MCF 10A (cell line): ENCODE measurements around the gene CDC42EP5. TPM values are rescaled to one million over a fixed set of nuclear protein-coding genes. Genes with fewer than 3 reads are reported as not detected.
"Not testable (repeated sequence)": the region's sequence is repeated elsewhere in the genome, so short reads cannot be mapped to it uniquely, and the experiment has no call there.

ENCODE experiments used
- BruUV-seq: library from RNA; stranded (reverse); fragments of 400-500 nt; replicated peaks from 2 replicates; lab custom pipeline; 2021; lab: Mats Ljungman, UMichigan
- CTCF ChIA-PET: fragments of 300-600 bp; sonication (Branson Sonifier 250); formaldehyde crosslinking; extraction: SDS; loops from one replicate; lab custom pipeline; 2021; ENCODE audit warnings: antibody characterized with exemption, inconsistent platforms; lab: Yijun Ruan, JAX
- POLR2A ChIA-PET: fragments of 300-600, 350-650 bp; sonication (Branson Sonifier 250); formaldehyde crosslinking; extraction: SDS; loops from one replicate; lab custom pipeline; 2020; ENCODE audit warnings: antibody characterized with exemption, inconsistent platforms; lab: Yijun Ruan, JAX
- DNase-seq: peaks from one replicate; pipeline ENCODE4 v3.0.0-alpha.2; 2018; ENCODE audit not compliant: unreplicated experiment
- H3K27ac Mint-ChIP-seq: one replicate; pipeline ENCODE4 v1.8.0; 2022; ENCODE audit warnings: mild to moderate bottlenecking, low read depth, mixed read lengths; ENCODE audit not compliant: unreplicated experiment
- H3K27me3 Mint-ChIP-seq: one replicate; pipeline ENCODE4 v1.8.0; 2022; ENCODE audit warnings: mixed read lengths; ENCODE audit not compliant: insufficient read depth, unreplicated experiment
- H3K36me3 Mint-ChIP-seq: one replicate; pipeline ENCODE4 v1.8.0; 2022; ENCODE audit warnings: mild to moderate bottlenecking, moderate library complexity, mixed read lengths; ENCODE audit not compliant: insufficient read depth, unreplicated experiment
- H3K4me1 Mint-ChIP-seq: one replicate; pipeline ENCODE4 v1.8.0; 2022; ENCODE audit warnings: mixed read lengths; ENCODE audit not compliant: insufficient read depth, unreplicated experiment
- H3K4me3 Mint-ChIP-seq: one replicate; pipeline ENCODE4 v1.8.0; 2022; ENCODE audit warnings: mild to moderate bottlenecking, moderate library complexity, mixed read lengths; ENCODE audit not compliant: unreplicated experiment
- H3K9me3 Mint-ChIP-seq: one replicate; pipeline ENCODE4 v1.8.0; 2022; ENCODE audit warnings: mixed read lengths; ENCODE audit not compliant: unreplicated experiment
- intact Hi-C: fragments of 100-400 bp; cut with micrococcal nuclease; formaldehyde crosslinking; loops from 2 replicates; pipeline ENCODE4 v1.14.1; 2022
- total RNA-seq: library from RNA; stranded (reverse); gene quantifications from 2 replicates; pipeline ENCODE4 v1.2.3, GENCODE V29; 2022
- TF ChIP-seq, protein P1 (sequence below): fragments of 200-600 bp; IDR thresholded peaks from one replicate; pipeline ENCODE4 v1.8.0; 2022; ENCODE audit warnings: antibody characterized with exemption, mild to moderate bottlenecking; ENCODE audit not compliant: unreplicated experiment

The CDC42EP5 gene
- total RNA-seq, 1 experiment from 2014 or later, result 3.0 TPM

DNA sequence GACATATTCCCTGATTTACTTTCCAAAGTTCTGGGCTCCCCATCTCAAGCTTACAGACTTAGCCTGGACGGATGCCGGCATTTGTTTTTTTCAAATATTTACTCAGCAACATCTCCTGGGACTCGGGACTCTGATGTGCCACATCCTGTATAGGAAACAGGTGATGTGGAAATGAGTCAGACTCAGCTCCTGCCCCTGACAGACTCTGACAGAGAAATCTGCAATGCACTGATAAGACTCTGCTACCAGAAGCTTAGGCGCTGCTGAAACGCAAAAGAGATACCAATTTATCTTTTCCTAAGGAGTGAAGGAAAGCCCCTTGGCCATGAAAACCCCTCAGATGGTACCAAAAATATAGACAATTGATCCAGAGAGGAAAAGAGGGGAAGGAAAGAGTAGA lies 45.7 kb upstream of the CDC42EP5 start:
- TF ChIP-seq, protein P1, sequence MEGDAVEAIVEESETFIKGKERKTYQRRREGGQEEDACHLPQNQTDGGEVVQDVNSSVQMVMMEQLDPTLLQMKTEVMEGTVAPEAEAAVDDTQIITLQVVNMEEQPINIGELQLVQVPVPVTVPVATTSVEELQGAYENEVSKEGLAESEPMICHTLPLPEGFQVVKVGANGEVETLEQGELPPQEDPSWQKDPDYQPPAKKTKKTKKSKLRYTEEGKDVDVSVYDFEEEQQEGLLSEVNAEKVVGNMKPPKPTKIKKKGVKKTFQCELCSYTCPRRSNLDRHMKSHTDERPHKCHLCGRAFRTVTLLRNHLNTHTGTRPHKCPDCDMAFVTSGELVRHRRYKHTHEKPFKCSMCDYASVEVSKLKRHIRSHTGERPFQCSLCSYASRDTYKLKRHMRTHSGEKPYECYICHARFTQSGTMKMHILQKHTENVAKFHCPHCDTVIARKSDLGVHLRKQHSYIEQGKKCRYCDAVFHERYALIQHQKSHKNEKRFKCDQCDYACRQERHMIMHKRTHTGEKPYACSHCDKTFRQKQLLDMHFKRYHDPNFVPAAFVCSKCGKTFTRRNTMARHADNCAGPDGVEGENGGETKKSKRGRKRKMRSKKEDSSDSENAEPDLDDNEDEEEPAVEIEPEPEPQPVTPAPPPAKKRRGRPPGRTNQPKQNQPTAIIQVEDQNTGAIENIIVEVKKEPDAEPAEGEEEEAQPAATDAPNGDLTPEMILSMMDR, result no peak
- no peaks in the 10 kb centered on the region for H3K36me3 Mint-ChIP-seq
- H3K4me3 Mint-ChIP-seq, result no peak overlapping the region
- ChIA-PET POLR2A (interaction anchor here (0.7 kb wide), 1 partner anchor 104 kb away, joined by 4 read pairs; the partner anchor contains the start of gene TTYH1), CTCF (interaction anchor here (0.9 kb wide), 1 partner anchor 38 kb away, joined by 3 read pairs; no protein-coding TSS in a partner anchor)
- DNase-seq, result no peak
- H3K4me1 Mint-ChIP-seq, result no peaks in the 10 kb centered on the region
- peaks cover 42% of the 10 kb centered on the region for H3K9me3 Mint-ChIP-seq
- no TSS peak for BruUV-seq
- H3K27me3 Mint-ChIP-seq, result no peaks in the 10 kb centered on the region
- H3K27ac Mint-ChIP-seq, result no peak overlapping the region
- intact Hi-C loops, result no loop called here

DNA sequence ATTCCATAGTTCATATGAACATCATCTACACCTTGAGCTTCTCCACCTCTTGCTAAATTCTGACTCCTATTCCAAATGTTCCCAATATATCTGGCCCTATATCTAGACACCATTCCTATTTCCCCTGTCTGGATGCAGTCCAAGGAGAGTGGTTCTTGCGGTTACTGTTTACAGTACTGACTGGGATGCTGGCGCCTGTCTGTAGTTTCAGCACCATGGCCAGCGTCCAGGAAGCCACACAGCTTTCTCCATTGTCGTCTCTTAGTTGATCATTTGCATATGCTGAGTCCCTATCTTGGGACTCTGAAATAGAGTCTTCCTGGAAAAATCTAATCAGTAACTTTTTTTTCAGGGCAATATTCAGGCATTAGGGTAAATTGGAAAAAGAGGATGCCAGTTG lies 44.4 kb upstream of the CDC42EP5 start:
- no peaks in the 10 kb centered on the region for H3K27me3 Mint-ChIP-seq
- ChIA-PET POLR2A (interaction anchor here (0.6 kb wide), 1 partner anchor 69 kb away, joined by 3 read pairs; the partner anchor contains the start of gene LENG8), CTCF (no interaction called here)
- intact Hi-C loops, result no loop called here
- peaks cover 43% of the 10 kb centered on the region for H3K9me3 Mint-ChIP-seq
- H3K36me3 Mint-ChIP-seq, result no peaks in the 10 kb centered on the region
- DNase-seq, result peak; percentile 77
- H3K4me3 Mint-ChIP-seq, result no peak overlapping the region
- no TSS peak for BruUV-seq
- no peak overlapping the region for H3K27ac Mint-ChIP-seq
- no peaks in the 10 kb centered on the region for H3K4me1 Mint-ChIP-seq
- TF ChIP-seq, protein P1, result no peak

DNA sequence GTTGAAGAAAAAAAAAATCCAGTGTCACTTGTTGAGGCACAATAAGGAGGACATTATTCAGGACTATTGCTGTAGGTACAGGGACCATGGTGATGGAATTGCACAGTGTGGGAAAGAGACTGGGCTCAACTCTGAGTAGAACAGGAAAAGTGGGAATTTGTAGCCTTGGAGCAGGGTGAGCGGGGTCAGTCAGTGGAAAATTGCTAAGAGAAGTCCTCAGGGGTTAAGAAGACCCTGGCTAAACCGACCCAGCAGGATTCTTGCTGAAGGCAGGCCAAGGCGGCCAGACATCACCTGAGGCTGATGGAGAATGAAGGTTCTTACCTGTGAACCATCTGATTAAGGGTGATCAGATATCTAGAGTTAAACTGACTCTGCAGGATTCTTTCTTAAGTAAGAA lies 42.1 kb upstream of the CDC42EP5 start:
- ChIA-PET POLR2A (no interaction called here), CTCF (interaction anchor here (0.6 kb wide), 1 partner anchor 53 kb away, joined by 6 read pairs; no protein-coding TSS in a partner anchor)
- Mint-ChIP-seq H3K27me3 (no peaks in the 10 kb centered on the region), H3K4me1 (no peaks in the 10 kb centered on the region), H3K27ac (no peak overlapping the region), H3K9me3 (peaks cover 38% of the 10 kb centered on the region), H3K36me3 (no peaks in the 10 kb centered on the region), H3K4me3 (no peak overlapping the region)
- no TSS peak for BruUV-seq
- DNase-seq, result no peak
- TF ChIP-seq, protein P1, result no peak
- intact Hi-C loops, result no loop called here

DNA sequence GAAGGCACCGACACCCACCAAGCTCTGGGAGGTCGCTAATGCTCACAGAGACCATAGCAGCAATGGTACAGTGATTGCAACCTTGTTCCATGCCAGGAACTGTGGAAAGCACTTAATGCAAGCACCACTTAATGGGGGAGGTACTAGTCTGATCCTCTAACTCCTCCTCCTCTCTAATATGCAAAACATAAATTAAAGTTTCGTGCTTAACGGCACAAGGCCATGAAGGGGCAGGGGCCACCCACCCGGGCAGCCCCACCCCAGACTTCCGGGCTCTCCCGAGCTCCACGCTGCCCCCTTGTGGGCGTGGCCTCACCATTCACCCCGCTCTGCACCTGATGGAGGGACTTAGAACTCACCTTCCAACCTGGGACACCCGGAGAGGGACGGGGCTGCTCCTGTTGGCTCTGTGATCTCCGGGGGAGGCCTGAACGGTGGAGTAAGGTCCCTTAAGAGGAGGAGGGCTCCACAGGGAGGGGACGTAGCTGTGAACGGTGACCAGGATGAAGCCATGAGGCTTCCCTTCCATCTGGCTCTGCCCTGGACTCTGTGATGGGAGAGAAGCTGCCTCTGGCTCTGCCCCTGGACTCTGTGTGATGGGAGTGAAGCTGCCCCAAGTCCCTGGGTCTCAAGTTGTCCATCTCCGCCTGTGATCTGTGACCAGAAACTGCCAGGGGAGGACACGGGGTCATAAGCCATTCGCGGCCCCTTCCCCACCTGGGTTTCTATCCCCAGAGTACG lies 36.3 kb upstream of the CDC42EP5 start:
- H3K4me1 Mint-ChIP-seq, H3K27me3 Mint-ChIP-seq, DNase-seq, H3K27ac Mint-ChIP-seq, H3K36me3 Mint-ChIP-seq, CTCF ChIA-PET, intact Hi-C loops, BruUV-seq, H3K4me3 Mint-ChIP-seq, POLR2A ChIA-PET: not testable (repeated sequence)
- H3K9me3 Mint-ChIP-seq, result peaks cover 27% of the 10 kb centered on the region

DNA sequence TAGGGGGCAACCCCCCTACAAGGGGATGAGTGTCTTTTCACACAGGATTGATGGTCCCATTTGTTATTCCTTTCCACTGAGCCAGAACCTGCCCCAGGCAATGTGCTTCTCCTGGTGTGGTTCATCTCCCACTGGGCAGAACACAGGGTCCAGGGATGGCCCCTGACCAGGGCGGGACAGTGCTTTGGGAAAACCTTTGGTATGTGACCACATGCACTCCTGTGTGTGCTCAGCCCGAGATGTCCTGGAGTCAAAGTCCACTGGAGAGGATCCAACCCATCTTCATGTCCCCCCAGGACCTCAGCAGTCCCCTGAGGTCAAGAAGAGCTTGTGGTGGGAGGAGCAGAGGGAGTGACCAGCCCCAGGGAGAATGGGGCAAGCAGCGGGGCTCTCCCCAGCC lies 35.4 kb upstream of the CDC42EP5 start:
- peaks cover 28% of the 10 kb centered on the region for H3K9me3 Mint-ChIP-seq
- CTCF ChIA-PET, H3K27ac Mint-ChIP-seq, BruUV-seq, H3K27me3 Mint-ChIP-seq, H3K4me1 Mint-ChIP-seq, DNase-seq, POLR2A ChIA-PET, intact Hi-C loops, H3K4me3 Mint-ChIP-seq, H3K36me3 Mint-ChIP-seq: not testable (repeated sequence)
